Measurements from ENCODE around the gene ATP13A2.
A peak's percentile ranks its signal among the peaks of the same experiment; 100 is the strongest.

Gene ATP13A2

GRCh38 chr1:17027900-17028299 lies 16.2 kb upstream of the ATP13A2 start:
- DNase-seq = no peak

DNA sequence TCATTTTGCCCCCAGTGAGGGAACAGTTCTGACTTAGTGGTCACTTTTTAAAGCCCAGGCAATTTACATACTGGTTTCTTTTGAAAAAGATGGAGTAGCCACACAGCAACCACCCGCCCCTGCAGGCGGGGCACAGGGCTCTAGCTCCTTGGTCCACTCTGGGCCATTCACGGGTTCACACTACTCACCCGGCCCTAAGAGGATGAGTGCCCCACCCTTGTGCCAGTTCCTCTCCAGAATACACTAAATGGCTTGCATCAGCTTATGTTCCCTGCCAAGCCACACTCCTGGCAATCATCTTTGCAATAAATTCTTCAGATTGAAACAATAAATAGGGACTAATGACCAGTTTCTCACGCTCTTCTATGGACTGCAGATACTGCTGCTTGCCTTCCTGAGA lies 15.7 kb upstream of the ATP13A2 start:
- no peak for DNase-seq

DNA sequence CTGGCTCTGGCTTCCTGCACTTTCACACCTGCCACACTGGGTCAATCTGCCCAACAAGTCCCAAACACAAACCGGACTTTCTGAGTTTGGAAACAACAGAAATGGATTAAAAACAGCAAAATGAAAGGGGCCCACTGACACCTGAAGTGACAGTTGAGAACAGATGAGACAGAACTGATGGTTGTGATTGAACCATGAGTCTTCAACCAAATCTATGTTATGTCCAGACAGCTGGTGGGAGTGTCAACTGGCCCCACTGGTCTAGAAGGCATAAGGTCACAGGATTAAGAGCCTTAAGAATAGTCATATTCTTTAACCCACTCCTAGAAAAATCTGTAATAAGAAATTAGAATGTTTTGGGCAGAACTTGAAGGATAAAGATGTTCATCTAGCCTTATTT lies 13.0 kb upstream of the ATP13A2 start:
- DNase-seq = no peak

GRCh38 chr1:17023573-17023972 lies 11.8 kb upstream of the ATP13A2 start:
- no peak for DNase-seq

- no peak for DNase-seq
Measured at GRCh38 chr1:17023102-17023501, 11.4 kb upstream of the ATP13A2 start.

DNA sequence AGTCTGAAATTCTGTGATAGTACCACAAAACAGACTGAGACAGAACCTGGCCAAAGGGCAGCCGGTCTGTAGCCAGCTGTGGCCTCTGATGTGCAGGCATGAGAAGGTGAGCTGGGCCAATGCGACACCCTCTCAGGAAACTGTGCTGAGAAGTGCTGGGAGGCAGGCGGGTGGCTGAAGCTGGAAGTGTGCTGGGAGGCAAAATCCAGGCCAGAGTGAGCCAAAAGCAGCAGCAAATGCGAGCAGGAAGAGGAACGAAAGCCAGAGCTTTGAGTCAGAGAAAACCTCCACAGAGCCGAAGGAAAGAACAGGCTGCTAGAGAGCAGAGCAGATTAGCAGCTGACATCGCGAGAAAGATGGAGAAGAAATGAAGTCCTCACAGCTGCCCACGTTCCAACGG lies 10.2 kb upstream of the ATP13A2 start:
- no peak for DNase-seq

- DNase-seq = no peak
Measured at GRCh38 chr1:17020502-17020901, 8.8 kb upstream of the ATP13A2 start.

DNA sequence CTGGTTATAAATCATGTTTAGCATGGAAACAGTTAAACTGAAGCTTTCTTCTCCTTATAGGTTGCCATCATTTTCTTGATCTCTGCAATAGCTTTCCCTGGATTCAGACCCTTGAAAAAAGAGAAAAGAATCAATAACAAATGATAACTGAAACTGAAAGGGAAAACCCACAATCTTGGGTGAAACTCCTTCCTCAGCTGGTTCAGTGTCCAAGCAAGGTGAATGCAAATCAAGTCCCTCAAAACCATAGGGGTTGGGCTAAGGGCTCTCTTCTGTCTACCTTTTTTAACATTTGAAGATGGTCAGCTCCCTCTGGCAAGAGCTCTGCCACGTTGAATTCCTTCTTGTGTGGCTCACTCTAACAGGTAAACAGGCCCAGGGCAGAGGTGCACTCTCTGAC lies 7.1 kb upstream of the ATP13A2 start:
- DNase-seq = no peak

- no peak for DNase-seq
Measured at GRCh38 chr1:17017435-17017834, 5.7 kb upstream of the ATP13A2 start.

- no peak for DNase-seq
Measured at GRCh38 chr1:17016317-17016661, 4.6 kb upstream of the ATP13A2 start.

DNA sequence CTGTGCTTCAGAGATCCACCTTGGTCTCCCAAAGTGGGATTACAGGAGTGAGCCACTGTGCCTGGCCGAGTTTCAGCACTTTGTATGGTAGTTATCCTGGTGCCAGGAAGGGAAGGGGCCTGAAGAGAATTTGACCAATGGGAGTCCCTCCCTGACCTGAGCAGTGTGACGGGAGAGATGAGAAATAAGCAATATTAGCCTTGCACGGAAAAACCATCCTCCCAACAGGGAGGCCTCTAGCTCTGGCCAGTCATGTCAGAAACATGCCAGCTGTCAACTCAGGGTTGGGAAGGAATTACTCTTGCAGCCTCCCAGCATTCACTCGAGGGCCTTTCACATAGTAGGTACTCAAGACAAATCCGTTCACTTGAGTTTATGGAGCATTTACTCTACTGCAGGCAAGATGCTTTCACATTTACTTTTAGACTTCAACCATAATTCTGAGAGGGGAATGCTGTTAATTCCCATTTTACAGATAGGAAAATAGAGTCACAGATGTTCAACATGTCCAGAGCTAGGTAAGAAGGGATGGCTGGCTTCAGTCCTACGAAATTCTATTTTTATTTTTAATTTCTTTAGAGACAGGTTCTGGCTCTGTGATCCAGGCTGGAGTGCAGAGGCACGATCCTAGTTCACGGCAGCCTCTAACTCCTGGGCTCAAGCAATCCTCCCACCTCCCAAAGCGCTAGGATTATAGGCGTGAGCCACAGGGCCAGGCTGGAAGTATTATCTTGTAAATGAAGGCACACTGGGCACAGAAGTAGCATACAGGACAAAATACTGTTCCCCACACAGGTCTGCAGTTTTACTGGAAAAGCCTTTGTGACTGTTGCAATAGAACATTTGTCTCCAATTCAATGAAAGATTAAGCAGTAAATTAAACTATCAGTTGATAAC lies 3.2 kb upstream of the ATP13A2 start:
- DNase-seq = no peak

DNA sequence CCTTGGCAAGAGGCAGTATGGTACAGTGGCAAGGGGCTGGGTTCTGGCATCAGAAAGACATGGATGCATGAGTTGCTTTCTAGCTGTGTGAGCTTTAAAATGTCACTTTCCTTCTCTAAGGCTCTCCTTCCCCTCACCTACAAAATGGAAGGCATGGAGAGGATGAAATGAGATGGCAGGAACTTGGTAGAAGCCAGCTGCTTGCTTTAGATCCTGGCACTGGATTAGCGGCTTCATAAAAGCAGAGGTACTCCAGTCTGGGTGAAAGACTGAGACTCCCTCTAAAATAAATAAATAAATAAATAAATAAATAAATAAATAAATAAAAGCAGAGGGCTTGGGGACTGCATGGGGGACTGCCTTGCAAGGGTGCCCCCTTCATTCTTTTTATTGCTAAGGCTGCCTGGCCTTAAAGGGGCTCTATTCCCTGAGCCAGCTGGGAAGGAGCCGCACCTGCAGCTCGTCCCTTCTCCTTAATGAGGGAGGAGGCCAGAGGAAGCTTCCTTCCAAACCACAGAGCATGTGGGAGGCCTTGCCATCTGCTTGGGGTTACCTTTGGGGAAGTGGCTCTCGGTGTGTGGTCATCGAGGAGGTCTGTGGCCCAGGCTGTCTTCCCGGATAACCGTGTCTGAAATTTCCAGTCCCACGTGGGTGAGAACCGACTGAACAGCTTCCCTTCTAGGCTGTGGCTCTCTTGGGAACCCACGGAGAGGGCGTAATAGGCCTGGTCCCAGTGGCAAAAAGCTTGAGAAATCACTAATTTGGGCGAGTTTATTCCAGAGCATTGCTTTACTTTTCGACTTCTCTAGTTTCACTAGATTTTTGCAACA lies 2.0 kb upstream of the ATP13A2 start:
- no peak for DNase-seq

- DNase-seq = no peak
Measured at GRCh38 chr1:17012775-17013490, 1.2 kb upstream of the ATP13A2 start.

DNA sequence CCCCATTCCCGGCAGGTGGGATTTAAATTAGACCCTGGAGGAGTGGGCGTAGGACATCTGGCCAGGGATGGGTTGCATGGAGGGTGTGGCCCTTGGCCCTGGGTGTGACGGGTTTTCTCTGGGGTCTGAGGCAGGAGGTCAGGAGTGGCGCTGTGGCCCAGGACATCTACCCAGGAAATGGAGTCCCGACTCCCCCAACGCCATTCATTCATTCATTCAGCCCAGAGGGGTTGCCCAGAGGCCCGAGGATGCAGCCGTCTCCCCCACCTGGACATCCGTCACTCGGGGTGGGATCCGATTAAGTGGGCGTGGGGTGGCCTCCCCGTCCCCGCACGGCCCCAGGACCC lies 663 bp downstream of the ATP13A2 start:
- no peak for DNase-seq

GRCh38 chr1:17009706-17010105 lies 2.0 kb downstream of the ATP13A2 start:
- DNase-seq = peak; percentile 17

DNA sequence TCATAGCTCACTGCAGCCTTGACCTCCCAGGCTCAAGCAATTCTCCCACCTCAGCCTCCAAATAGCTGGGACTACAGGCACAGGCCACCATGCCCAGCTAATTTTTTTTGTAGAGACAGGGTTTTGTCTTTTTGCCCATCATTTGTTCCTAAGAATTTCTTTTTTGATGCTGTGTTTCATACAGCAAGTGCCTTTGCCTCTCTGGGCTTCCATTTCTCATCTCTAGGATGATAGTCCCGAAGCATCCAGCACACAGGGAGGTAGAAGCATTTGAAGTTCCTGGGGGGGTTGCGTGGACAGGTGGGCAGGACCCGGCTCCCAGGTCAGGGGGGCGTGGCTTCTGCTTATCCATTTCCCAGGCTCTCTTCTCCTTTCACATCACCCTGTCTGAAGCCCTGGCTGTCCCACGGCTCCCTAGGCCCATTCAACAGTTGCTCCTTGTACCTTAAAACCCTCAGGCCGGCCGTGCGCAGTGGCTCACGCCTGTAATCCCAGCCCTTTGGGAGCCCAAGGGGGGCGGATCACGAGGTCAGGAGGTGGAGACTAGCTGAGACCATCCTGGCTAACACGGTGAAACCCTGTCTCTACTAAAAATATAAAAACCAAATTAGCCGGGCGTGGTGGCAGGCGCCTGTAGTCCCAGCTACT lies 3.4 kb downstream of the ATP13A2 start:
- no peak for DNase-seq

DNA sequence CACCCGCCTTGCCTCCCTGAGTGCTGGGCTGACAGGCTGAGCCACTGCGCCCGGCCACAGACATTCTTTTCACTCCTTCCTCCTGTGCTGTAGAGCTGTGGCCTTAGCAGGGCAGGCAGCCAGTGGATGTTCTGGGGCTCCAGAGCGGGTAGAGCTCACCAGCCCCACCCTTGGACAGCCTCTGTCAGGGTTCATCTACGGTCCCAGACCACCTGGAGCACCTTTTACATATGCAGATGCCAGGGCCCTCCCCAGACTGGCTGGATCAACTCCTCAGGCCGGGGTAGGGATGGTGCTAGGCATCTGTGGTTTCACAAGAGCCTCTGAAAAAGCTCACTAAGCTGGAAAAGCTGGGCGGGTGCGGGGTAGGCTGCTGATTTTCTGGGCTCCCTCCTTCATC lies 4.6 kb downstream of the ATP13A2 start:
- DNase-seq = no peak

- no peak for DNase-seq
Measured at GRCh38 chr1:17005365-17005740, 6.4 kb downstream of the ATP13A2 start.

- DNase-seq = no peak
Measured at GRCh38 chr1:17004466-17005364, 7.0 kb downstream of the ATP13A2 start.

DNA sequence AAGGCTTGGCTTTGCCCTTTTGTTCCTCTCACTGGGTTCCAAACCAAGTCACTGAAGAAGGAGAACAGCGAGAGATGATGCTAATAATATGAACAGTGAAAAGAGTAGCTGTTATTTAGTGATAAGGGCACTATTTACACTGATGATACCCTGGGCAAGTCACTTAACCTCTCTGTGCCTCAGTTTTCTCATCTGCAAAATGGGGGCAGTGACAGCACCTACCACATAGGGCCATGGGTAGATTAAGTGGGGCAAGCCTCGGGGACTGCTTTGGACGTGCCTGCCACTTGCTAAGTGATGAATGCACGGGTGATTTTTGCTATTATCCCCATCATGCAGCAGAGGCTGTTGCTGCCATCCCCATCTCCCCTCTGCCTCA lies 9.2 kb downstream of the ATP13A2 start:
- no peak for DNase-seq

DNA sequence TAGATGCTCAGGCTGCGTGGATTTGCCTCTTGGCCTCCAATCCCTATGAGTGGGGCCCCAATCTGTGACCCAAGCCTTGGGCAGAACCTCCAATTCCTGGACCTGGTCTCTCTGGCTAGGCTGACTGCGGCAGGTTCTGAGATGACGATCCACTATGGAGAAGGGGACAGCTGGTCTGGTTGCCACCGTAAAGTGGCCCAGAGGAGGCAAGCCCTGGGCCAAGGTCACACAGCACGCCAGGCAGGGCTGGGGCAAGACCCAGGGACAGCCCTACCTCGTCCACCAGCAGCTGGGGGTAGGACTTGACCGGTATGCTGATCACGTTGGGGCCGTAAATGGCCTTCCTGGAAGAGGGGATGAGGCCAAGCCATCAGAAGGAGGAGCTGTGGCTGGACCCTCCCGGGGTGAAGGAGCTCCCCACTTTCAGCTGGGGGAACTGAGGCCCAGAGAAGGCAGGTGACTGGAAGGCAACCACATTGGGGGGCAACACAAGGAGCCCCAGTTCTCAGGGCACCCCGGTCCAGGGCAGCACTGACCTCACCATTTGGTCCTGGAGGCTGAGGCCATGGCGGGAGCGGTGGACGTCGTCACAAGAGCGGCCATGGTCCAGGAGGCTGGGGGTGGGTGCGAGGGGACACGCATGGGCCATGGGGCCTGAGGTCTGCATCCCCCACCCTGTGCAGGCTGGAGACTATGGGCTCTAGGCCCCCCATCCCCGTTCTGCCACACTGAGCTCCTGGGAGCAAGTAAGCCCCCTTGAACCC lies 9.8 kb downstream of the ATP13A2 start:
- DNase-seq = no peak

All from NCI-H69 (cell line).